HG03139 (cell line): ENCODE results near the gene TRIM44.
"Not testable (repeated sequence)": the region's sequence is repeated elsewhere in the genome, so short reads cannot be mapped to it uniquely, and the experiment has no call there.

Source experiments
- ATAC-seq: cut with Tn5 transposase; IDR thresholded peaks from one replicate; pipeline ENCODE4 v1.9.1; 2021; ENCODE audit not compliant: unreplicated experiment

TRIM44 gene

GRCh38 chr11:35847473-35847872, 184.9 kb downstream of the TRIM44 start:
- no peak for ATAC-seq

GRCh38 chr11:35848616-35849015, 186.0 kb downstream of the TRIM44 start:
- no peak for ATAC-seq

- ATAC-seq: no peak
These were observed 187.6 kb downstream of the TRIM44 start for GRCh38 chr11:35850191-35850590.

GRCh38 chr11:35851342-35851741, 188.8 kb downstream of the TRIM44 start:
- no peak for ATAC-seq

GRCh38 chr11:35852056-35852455, 189.5 kb downstream of the TRIM44 start:
- no peak for ATAC-seq

GRCh38 chr11:35853971-35854370, 191.4 kb downstream of the TRIM44 start:
- no peak for ATAC-seq

GRCh38 chr11:35855671-35856070, 193.1 kb downstream of the TRIM44 start:
- no peak for ATAC-seq

GRCh38 chr11:35856259-35856658, 193.7 kb downstream of the TRIM44 start:
- no peak for ATAC-seq

- ATAC-seq: no peak
These were observed 194.2 kb downstream of the TRIM44 start for GRCh38 chr11:35856756-35857155.

- no peak for ATAC-seq
These were observed 195.3 kb downstream of the TRIM44 start for GRCh38 chr11:35857922-35858321.

- no peak for ATAC-seq
These were observed 196.7 kb downstream of the TRIM44 start for GRCh38 chr11:35859301-35859700.

GRCh38 chr11:35860194-35860593, 197.6 kb downstream of the TRIM44 start:
- not testable (repeated sequence) for ATAC-seq

GRCh38 chr11:35861191-35861590, 198.6 kb downstream of the TRIM44 start:
- ATAC-seq: no peak

GRCh38 chr11:35862666-35863065, 200.1 kb downstream of the TRIM44 start:
- no peak for ATAC-seq

- no peak for ATAC-seq
These were observed 201.6 kb downstream of the TRIM44 start for GRCh38 chr11:35864131-35864530.

- ATAC-seq: no peak
These were observed 204.0 kb downstream of the TRIM44 start for GRCh38 chr11:35866601-35867000.
